Measurements from ENCODE around the gene KRTAP4-8. TPM values are rescaled to one million over a fixed set of nuclear protein-coding genes. Genes with fewer than 3 reads are reported as not detected.
"Not testable (repeated sequence)": the region's sequence is repeated elsewhere in the genome, so short reads cannot be mapped to it uniquely, and the experiment has no call there.

KRTAP4-8 gene
- total and polyA plus RNA-seq, 5 donors from 2014 or later = not detected

DNA sequence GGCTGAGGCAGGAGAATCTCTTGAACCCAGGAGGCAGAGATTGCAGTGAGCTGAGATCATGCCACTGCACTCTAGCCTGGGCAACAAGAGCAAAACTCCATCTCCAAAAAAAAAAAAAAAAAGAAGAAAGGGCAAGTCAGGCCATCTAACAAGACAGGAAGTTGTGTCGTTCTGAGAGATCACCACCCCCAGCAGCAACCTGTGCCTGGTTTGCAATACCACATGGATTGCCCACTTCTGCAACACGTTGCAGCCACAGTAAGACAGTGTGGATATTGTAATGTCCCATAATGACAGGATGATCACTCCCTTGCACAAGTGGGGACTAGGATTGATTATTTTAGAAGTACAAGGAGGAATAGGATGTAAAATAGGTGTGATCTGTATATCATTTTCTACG, 28.9 kb downstream of the KRTAP4-8 start:
- ATAC-seq (ENCODE audit: low read depth in 2 of 2) (no peak), DNase-seq (no peak)
- Histone ChIP-seq H3K27ac (ENCODE audit: insufficient read depth, low read length, poor library complexity, severe bottlenecking) (no peak overlapping the region), H3K4me1 (ENCODE audit: control insufficient read depth, insufficient read depth, low read length, poor library complexity, severe bottlenecking) (no peaks in the 10 kb centered on the region), H3K9me3 (ENCODE audit: control insufficient read depth in 2 of 2, low read length in 2 of 2) (no peaks in the 10 kb centered on the region), H3K27me3 (ENCODE audit: control insufficient read depth, insufficient read depth, low read length) (no peaks in the 10 kb centered on the region), H3K4me3 (ENCODE audit: low read depth, low read length) (no peak overlapping the region), H3K36me3 (ENCODE audit: control insufficient read depth, insufficient read depth, low read length) (no peaks in the 10 kb centered on the region)
- Mint-ChIP-seq H3K27ac (no peak overlapping the region), H3K27me3 (no peaks in the 10 kb centered on the region), H3K9me3 (no peaks in the 10 kb centered on the region), H3K36me3 (no peaks in the 10 kb centered on the region), H3K4me1 (peaks cover 0 to 2% (median 0%) of the 10 kb centered on the region in 4 donors), H3K4me3 (no peak overlapping the region)

DNA sequence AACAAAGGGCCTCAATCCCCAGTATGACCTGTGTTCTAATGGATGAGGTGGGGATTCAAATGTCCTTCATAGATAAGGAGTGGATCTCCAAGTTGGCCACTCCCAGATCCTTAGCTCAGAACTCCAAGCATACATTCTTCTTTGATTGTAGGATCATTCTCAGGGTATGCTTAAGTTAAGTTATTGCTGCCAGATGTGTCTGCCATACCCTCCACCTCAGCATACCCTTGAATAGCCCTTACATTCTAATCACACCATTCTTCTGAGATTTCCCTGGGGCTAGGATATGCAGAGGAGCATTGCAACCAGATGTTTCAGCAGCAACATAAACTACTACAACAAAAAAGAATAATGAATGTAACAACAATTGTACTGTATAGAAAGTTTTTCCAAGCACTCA, 30.7 kb downstream of the KRTAP4-8 start:
- no peaks in the 10 kb centered on the region for H3K9me3 ChIP-seq (ENCODE audit: control insufficient read depth in 2 of 2, low read length in 2 of 2)
- no peaks in the 10 kb centered on the region for H3K36me3 ChIP-seq (ENCODE audit: control insufficient read depth, insufficient read depth, low read length)
- H3K4me1 Mint-ChIP-seq = peaks cover 0 to 1% (median 0%) of the 10 kb centered on the region in 4 donors
- H3K27me3 Mint-ChIP-seq = peaks cover 2% of the 10 kb centered on the region
- peak overlapping the region in 1 of 3 donors; percentile 5 for H3K27ac Mint-ChIP-seq
- DNase-seq (no peak), ATAC-seq (ENCODE audit: low read depth in 2 of 2) (no peak)
- no peak overlapping the region for H3K4me3 Mint-ChIP-seq
- H3K27me3 ChIP-seq (ENCODE audit: control insufficient read depth, insufficient read depth, low read length) = peaks cover 4% of the 10 kb centered on the region
- no peak overlapping the region for H3K27ac ChIP-seq (ENCODE audit: insufficient read depth, low read length, poor library complexity, severe bottlenecking)
- H3K4me1 ChIP-seq (ENCODE audit: control insufficient read depth, insufficient read depth, low read length, poor library complexity, severe bottlenecking) = no peaks in the 10 kb centered on the region
- H3K36me3 Mint-ChIP-seq = no peaks in the 10 kb centered on the region
- no peak overlapping the region for H3K4me3 ChIP-seq (ENCODE audit: low read depth, low read length)
- no peaks in the 10 kb centered on the region for H3K9me3 Mint-ChIP-seq

DNA sequence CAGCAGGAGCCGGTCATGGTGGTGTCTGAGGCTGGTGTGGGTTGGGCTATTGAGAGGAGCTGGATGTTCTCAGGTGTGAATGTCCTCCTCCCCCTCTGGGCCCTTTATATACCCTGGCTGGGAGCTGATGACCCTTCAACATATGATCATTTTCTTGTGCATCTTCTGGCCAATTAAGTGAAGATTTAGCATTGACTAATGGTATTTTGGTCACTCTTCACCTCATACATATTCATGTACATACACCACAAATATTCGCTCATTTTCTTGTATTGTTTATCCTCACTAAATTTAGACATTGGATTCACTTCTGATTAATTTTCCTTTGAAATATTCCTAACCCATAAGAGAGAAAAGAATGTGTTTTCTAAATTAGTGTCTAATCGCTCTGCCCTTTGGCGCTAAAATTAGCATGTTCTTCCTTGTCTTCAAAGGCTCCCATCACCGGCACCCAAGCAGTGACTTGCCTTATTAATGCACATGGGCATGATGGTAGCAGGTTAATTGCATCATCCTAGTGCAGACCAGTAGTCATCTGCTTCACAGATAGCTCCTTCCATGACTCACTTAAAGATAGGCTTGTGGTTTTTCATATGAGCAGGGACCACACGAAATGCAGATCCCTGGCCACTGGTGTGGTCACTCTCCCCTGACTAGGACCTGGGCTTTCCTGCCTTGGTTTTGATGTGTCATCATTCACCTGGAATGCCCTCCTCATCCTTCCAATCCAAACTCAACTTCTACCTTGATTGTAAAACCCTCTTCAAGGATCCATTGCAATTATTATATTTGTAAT, 31.9 kb downstream of the KRTAP4-8 start, which contains the start of gene KRTAP2-4:
Gene KRTAP2-4, minus strand, starts transcription at position 51 of the 796 bp plus-strand sequence. Its CDS starts 34 bp downstream, at position 17.
- H3K27me3 ChIP-seq (ENCODE audit: control insufficient read depth, insufficient read depth, low read length) = peaks cover 10% of the 10 kb centered on the region
- no peaks in the 10 kb centered on the region for H3K4me1 ChIP-seq (ENCODE audit: control insufficient read depth, insufficient read depth, low read length, poor library complexity, severe bottlenecking)
- Mint-ChIP-seq H3K27ac (no peak within 1 kb of the TSS), H3K9me3 (no peaks in the 10 kb centered on the region), H3K27me3 (peaks cover 9% of the 10 kb centered on the region), H3K4me3 (no peak within 1 kb of the TSS), H3K36me3 (no peaks in the 10 kb centered on the region), H3K4me1 (no peaks in the 10 kb centered on the region)
- no peak for ATAC-seq (ENCODE audit: low read depth in 2 of 2)
- no peaks in the 10 kb centered on the region for H3K9me3 ChIP-seq (ENCODE audit: control insufficient read depth in 2 of 2, low read length in 2 of 2)
- no peak for DNase-seq
- no peaks in the 10 kb centered on the region for H3K36me3 ChIP-seq (ENCODE audit: control insufficient read depth, insufficient read depth, low read length)
- H3K4me3 ChIP-seq (ENCODE audit: low read depth, low read length) = no peak within 1 kb of the TSS
- H3K27ac ChIP-seq (ENCODE audit: insufficient read depth, low read length, poor library complexity, severe bottlenecking) = no peak within 1 kb of the TSS

DNA sequence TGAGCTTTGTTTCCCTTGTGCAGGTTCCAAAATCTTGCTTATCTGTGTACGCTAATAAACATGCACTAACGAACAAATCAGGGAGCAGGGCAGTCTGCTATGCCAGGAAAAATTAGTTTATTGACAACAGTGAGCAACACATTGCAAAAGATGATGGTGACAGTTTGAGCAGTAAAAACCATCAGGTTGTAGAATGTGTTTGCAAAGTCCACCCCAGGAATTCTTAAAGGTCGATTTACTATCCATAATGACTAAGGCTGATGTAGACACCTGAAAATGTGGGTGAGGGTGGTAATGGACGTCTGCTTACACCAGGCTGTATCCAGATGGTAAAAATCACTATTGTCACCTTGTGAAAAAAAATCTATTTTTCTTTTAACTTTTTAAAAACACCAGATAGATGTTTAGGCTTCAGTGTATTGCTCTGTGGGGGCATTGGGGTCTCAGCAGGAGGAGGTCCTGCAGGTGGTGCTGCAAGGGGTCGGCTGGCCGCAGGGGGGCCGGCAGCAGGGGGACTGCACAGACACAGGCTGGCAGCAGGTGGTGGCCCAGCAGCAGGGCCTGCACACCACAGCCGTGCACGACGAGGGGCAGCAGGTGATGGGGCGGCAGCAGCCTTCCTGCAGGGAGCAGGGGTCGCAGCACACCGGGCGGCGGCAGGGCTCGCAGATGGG, 32.8 kb downstream of the KRTAP4-8 start:
- not testable (repeated sequence) for H3K9me3 Mint-ChIP-seq; H3K4me1 ChIP-seq (ENCODE audit: control insufficient read depth, insufficient read depth, low read length, poor library complexity, severe bottlenecking); H3K36me3 Mint-ChIP-seq

DNA sequence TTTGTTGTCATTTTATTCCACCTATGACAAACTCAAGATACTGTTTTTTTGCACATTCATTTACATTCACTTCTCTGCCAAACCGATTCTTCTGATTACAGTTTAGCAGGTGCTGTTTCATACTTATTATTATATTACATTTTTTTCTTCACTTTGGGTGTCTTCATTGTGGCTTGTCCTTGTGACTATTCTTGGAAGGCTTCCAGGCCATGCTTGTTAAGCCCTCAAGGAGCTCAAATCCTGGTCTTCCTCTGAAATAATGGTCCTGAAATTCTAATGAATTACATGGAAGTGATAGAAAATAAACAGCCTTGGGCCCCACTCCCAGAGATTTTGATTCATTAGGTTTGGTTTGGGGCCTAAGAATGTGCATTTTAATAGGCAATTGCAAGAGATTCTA, 33.6 kb downstream of the KRTAP4-8 start:
- Histone ChIP-seq H3K36me3 (ENCODE audit: control insufficient read depth, insufficient read depth, low read length) (no peaks in the 10 kb centered on the region), H3K9me3 (ENCODE audit: control insufficient read depth in 2 of 2, low read length in 2 of 2) (no peaks in the 10 kb centered on the region), H3K4me1 (ENCODE audit: control insufficient read depth, insufficient read depth, low read length, poor library complexity, severe bottlenecking) (no peaks in the 10 kb centered on the region), H3K4me3 (ENCODE audit: low read depth, low read length) (no peak overlapping the region), H3K27ac (ENCODE audit: insufficient read depth, low read length, poor library complexity, severe bottlenecking) (no peak overlapping the region), H3K27me3 (ENCODE audit: control insufficient read depth, insufficient read depth, low read length) (peaks cover 20% of the 10 kb centered on the region)
- ATAC-seq (ENCODE audit: low read depth in 2 of 2) = no peak
- no peaks in the 10 kb centered on the region for H3K36me3 Mint-ChIP-seq
- no peak for DNase-seq
- H3K27me3 Mint-ChIP-seq = peaks cover 21% of the 10 kb centered on the region
- no peaks in the 10 kb centered on the region for H3K4me1 Mint-ChIP-seq
- H3K4me3 Mint-ChIP-seq = no peak overlapping the region
- no peak overlapping the region for H3K27ac Mint-ChIP-seq
- H3K9me3 Mint-ChIP-seq = no peaks in the 10 kb centered on the region

More for the DNA sequence above, 32.8 kb downstream of the KRTAP4-8 start:
- not testable (repeated sequence) for H3K4me3 Mint-ChIP-seq; ATAC-seq (ENCODE audit: low read depth in 2 of 2); H3K9me3 ChIP-seq (ENCODE audit: control insufficient read depth in 2 of 2, low read length in 2 of 2); H3K27ac Mint-ChIP-seq; DNase-seq; H3K27ac ChIP-seq (ENCODE audit: insufficient read depth, low read length, poor library complexity, severe bottlenecking); H3K4me3 ChIP-seq (ENCODE audit: low read depth, low read length); H3K4me1 Mint-ChIP-seq; H3K36me3 ChIP-seq (ENCODE audit: control insufficient read depth, insufficient read depth, low read length)
- peaks cover 18% of the 10 kb centered on the region for H3K27me3 ChIP-seq (ENCODE audit: control insufficient read depth, insufficient read depth, low read length)
- peaks cover 15% of the 10 kb centered on the region for H3K27me3 Mint-ChIP-seq

DNA sequence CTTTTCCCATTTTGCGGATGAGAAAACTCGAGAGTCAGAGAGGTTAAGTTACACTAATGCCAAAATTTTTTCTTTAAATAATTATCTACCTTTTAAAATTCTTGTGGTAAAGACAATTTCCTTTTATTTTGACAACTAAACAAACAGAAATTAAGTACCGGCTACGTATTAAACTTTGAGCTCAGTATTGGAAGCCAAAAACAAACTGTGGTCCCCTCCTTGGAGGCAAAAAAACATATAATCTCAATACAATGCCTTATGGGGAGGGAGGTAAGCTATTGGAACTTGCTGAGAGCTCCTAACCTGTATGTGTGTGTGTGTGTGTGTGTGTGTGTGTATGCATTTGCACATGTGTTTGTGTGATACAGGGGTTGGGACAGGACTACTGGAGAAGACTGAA, 34.5 kb downstream of the KRTAP4-8 start:
- Histone ChIP-seq H3K27me3 (ENCODE audit: control insufficient read depth, insufficient read depth, low read length) (peaks cover 20% of the 10 kb centered on the region), H3K27ac (ENCODE audit: insufficient read depth, low read length, poor library complexity, severe bottlenecking) (no peak overlapping the region), H3K36me3 (ENCODE audit: control insufficient read depth, insufficient read depth, low read length) (no peaks in the 10 kb centered on the region), H3K4me1 (ENCODE audit: control insufficient read depth, insufficient read depth, low read length, poor library complexity, severe bottlenecking) (no peaks in the 10 kb centered on the region), H3K9me3 (ENCODE audit: control insufficient read depth in 2 of 2, low read length in 2 of 2) (no peaks in the 10 kb centered on the region), H3K4me3 (ENCODE audit: low read depth, low read length) (no peak overlapping the region)
- no peaks in the 10 kb centered on the region for H3K4me1 Mint-ChIP-seq
- no peak overlapping the region for H3K4me3 Mint-ChIP-seq
- DNase-seq (no peak), ATAC-seq (ENCODE audit: low read depth in 2 of 2) (no peak)
- H3K27me3 Mint-ChIP-seq = peaks cover 30% of the 10 kb centered on the region
- no peak overlapping the region for H3K27ac Mint-ChIP-seq
- H3K36me3 Mint-ChIP-seq = no peaks in the 10 kb centered on the region
- no peaks in the 10 kb centered on the region for H3K9me3 Mint-ChIP-seq

DNA sequence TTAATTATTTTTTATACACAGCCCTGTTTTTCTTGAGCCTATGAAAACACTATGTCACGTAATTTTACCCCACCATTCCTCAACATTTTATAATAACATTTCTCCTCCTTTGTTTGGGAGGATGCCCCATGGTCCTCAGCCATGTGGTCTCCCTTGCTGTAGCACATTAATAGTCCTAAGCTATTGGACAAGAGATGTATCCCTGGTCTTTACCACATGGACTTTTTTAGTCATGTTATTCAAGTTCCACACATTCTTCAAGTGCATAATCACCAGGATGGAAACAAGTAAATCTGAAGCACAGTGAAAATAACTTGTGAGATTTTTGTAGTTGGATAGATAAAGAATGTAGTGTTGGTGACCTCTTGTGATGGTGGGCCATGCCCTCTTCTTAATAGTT, 36.0 kb downstream of the KRTAP4-8 start:
- H3K9me3 Mint-ChIP-seq = peaks cover 0 to 7% (median 2%) of the 10 kb centered on the region in 7 donors
- H3K27ac ChIP-seq (ENCODE audit: insufficient read depth, low read length, poor library complexity, severe bottlenecking) = no peak overlapping the region
- DNase-seq (no peak), ATAC-seq (ENCODE audit: low read depth in 2 of 2) (no peak)
- H3K27ac Mint-ChIP-seq = no peak overlapping the region
- H3K4me1 Mint-ChIP-seq = no peaks in the 10 kb centered on the region
- no peak overlapping the region for H3K4me3 Mint-ChIP-seq
- H3K36me3 Mint-ChIP-seq = no peaks in the 10 kb centered on the region
- H3K27me3 Mint-ChIP-seq = peaks cover 34% of the 10 kb centered on the region
- no peaks in the 10 kb centered on the region for H3K36me3 ChIP-seq (ENCODE audit: control insufficient read depth, insufficient read depth, low read length)
- no peaks in the 10 kb centered on the region for H3K4me1 ChIP-seq (ENCODE audit: control insufficient read depth, insufficient read depth, low read length, poor library complexity, severe bottlenecking)
- H3K9me3 ChIP-seq (ENCODE audit: control insufficient read depth in 2 of 2, low read length in 2 of 2) = peaks cover 0 to 3% of the 10 kb centered on the region in 2 experiments
- H3K4me3 ChIP-seq (ENCODE audit: low read depth, low read length) = no peak overlapping the region
- peaks cover 20% of the 10 kb centered on the region for H3K27me3 ChIP-seq (ENCODE audit: control insufficient read depth, insufficient read depth, low read length)

Measured in CD4-positive, CD25-positive, alpha-beta regulatory T cell (primary cell).